NK-92 (cell line): ENCODE results near the gene DNTTIP2.
"Not testable (repeated sequence)": the region's sequence is repeated elsewhere in the genome, so short reads cannot be mapped to it uniquely, and the experiment has no call there.

Experiments used
- DNase-seq: peaks from one replicate; lab custom pipeline; 2025; ENCODE audit not compliant: unreplicated experiment; lab: John Stamatoyannopoulos, UW

DNTTIP2 gene

DNA sequence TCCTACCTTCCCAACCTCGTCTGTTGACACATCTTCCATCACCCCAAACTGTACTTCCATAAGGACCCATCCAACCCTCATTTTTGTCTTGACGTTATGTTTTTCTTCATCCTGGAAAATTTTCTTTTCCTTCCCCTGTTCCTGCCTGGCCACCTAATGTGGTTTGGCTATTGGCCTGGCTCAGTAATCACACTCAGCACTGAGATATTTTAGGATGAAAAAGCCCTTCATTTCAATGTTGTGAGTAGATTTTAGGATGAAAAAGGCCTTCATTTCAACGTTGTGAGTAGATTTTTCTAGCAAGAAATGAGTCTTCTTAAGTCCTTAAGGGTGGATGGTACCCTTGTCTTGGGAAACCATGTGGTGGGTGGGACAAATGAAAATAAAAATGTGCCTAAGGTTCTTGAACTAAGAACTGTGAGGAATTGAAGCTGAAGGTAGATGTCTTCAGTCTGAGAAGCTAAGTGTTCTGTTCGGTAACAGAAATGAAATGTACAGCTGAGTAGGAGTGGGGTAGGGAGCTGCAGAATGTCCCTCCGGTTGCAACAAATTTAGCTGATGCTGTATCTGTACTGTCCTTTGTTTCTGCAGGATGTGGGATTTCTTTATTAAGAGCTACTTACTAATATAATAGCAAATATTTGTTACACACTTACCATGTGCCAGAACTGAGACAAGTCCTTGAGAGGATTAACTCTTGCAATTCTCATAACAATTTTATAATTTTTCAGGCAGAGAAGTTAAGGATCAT, 36.1 kb downstream of the DNTTIP2 start:
- DNase-seq: no peak

DNA sequence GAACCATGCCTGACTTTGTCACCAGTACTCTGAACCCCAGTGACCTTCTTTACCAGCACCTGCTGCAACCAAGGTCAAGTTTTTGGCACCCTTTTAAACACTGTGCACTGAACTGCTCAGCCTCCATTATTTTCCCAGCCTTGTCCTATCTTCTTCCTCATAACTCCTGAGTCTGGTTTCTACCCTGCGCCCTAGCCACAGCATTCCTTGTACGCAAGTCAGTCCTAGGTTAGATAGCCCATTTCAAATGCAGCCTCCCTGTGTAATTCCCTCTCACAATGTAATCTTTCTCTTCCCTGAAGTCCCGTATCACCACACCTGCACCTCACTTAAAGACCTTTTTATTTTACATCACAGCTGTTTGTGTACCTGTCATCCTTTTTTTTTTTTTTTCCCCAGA, 37.2 kb downstream of the DNTTIP2 start:
- DNase-seq: no peak

DNA sequence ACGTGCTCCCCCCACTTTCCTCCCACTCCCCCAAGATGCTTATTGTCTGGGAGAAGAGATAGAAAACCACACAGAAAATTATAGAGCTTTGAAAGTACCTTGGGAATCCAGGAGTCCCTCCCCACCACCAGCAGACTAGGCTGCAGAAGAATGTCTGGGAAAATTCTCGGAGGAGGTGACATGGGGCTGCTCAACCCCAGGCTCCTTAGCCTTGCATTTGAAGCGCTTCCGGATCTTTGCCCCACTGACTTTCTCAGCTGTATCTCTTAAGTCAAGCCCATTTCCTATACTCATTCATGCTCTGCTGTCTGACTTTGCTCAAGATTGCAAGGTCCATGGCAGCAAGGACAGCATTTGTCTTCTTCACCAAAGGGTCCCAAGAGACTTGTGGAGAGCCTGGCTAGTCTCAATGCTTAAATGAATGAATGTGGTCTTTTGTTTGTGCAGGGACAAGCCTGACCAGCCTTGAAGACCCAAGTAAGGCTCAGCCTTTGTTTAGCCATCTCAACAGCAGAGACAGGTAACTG, 38.0 kb downstream of the DNTTIP2 start:
- no peak for DNase-seq

DNA sequence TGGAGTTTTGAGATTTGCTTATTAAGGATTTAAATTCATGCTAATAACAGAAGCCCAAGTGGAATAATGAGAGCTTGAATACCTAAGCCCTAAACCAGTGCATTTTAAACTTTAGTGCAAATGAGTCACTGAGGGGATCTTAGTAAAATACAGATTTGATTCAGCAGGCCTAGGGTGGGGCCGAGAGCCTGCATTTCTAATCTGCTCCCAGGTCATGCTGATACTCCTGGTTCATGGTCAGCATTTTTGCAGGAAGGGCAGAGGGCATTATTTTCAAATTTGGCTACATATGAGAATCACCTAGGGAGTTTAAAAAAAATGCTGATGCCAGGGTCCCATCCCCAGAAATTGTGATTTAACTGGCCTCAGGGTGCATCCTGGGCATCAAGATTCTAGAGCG, 39.3 kb downstream of the DNTTIP2 start:
- no peak for DNase-seq

DNA sequence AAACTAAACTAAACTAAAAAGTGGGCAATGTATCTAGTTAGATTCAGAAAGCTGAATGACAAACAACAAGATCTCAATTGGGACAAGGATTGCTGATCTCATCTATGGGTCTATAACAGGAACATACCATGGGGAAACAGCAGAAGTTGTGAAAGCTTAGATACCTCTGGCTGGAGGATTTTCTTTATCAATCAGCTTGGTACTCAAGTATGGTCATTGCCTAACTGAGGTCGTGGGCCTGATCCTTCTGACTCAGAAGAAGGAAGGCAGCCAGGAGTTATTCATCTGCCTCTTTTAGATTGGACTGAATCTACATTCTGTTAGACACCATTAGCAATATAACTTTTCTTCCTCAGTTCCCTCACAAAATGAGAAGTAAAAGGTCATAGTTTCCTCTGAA, 39.7 kb downstream of the DNTTIP2 start:
- DNase-seq: no peak

DNA sequence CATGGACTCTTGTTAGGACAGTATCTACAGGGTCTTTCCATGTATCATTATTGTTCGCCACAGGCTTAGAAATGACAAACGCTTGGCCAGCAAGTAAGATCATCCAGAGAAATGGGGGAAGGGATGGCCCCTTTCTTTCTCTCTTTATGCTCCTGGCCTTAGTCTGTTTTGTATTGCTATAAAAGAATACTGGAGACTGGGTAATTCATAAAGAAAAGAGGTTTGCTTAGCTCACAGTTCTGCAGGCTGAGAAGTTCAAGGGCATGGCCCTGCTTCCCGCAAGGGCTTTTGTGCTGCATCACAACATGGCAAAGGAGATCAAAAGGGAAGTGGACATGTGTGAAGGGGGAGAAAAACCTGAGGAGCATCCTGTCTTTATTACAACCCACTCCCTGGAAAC, 41.0 kb downstream of the DNTTIP2 start:
- no peak for DNase-seq

DNA sequence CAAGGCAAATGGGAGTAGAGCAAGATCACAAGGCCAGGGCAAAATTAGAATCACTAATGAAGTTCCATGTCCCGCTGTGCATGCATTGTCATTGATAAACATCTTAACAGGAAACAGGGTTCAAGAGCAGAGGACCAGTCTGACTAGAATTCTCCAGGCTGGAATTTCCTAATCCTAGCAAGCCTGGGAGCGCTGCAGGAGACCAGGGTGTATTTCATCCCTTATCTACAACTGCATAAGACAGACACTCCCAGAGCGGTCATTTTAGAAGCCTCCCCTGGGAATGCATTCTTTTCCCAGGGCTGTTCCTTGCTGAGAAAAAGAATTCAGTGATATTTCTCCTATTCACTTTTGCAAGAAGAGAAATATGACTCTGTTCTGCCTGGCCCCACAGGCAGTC, 45.7 kb downstream of the DNTTIP2 start:
- DNase-seq: not testable (repeated sequence)

DNA sequence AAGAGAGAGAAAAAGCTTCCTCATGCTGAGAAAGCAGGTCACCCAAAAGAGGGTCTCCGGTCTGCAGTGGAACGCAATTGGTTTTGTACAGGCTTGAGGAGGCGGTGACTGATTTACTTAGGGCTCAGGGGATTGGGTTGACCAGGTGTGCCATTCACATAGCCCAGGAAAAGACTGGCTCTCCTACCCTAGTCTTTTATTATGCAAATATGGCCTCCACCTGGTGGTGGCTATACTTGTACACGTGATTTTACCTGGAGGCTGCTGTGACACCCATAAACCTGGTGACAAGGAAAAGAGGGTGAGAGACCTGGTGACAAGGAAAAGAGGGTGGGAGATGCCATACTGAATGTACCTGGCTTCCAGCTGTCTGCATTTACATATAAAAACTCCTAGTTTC, 49.9 kb downstream of the DNTTIP2 start:
- DNase-seq: no peak

DNA sequence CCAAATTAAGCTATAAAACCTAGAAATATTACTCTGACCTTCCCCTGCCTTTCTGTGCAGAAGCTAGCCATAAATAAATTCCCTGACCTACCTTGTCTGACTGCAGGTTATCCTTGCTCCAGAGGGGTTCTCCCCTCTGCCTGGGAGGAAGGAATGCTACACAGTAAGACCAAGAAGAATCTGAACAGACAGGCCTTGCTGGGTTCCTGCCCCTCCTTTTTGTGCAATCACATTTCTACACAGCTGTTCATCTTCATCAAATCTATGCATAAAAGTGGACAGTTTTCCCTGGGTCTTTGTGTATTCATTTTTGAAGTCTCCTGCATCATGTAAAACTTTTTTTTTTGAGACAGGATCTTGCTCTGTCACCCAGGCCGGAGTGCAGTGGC, 50.6 kb downstream of the DNTTIP2 start:
- no peak for DNase-seq

DNA sequence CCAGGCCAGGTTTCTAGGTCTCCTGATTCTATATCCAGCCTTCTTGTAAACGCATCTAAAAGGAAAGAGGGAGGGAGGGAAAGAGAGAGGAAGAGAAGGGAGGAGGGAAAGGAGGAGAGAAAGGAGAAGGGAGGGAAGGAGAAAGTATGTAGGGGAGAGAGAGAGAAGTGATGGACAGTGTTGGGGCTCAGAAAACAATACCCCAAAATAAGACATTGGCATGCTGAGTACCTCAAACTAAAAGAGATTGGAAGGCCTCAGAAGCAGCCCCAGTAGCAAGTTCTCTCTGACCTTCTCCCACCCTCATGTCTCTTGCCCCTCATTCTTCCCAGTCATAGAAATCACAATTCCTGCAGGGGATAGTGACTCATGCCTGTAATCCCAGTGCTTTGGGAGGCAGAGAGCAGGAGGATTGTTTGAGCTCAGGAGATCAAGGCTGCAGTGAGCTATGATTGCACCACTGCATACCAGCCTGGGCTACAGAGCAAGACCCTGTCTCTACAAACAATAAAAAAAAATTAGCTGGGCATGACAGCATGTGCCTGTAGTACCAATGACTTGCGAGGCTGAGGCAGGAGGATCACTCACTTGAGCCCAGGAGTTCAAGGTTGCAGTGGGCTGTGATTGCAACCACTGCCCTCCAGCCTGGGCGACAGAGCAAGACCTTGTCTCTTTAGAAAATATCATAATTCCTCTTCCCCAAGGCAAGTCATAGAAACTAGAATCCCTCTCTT, 51.2 kb downstream of the DNTTIP2 start:
- DNase-seq: no peak

DNA sequence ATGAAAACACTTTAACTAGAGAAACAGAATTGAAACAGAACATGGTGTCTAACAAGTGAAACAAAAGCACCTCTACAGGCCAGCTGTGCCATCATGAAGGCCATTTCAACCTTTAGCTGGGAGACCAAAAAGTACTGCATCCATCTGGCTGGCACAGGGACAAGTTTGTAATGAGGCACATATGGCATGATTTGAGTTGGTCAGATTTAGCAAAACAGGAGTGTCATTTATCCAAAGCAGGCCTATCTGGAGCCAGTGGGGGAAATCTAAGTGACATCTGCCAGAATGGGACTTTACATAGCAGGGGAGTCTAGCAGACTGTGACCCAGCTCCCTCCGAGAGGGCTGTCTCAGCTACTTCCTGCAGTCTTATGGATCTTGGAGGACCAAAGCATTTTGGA, 51.9 kb downstream of the DNTTIP2 start:
- DNase-seq: no peak

DNA sequence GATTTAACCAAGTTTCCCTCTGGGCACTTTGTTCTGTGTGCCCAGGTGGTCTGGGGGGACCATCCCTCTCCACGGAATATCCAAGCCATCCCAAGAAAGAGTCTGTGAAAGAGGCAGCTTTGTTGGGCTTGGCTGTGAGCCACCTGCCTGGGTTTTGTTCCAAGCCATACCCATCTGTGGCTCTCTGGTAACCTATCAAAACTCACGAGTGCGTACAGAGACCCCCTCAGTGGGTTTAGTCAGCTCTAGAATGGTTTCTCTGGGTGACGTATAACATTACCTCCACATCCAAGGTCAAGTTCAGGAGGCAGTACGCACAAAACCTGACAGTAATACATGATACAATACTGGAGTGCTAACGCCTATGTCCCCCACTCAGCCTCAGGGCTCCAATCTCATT, 54.2 kb downstream of the DNTTIP2 start:
- DNase-seq: no peak

DNA sequence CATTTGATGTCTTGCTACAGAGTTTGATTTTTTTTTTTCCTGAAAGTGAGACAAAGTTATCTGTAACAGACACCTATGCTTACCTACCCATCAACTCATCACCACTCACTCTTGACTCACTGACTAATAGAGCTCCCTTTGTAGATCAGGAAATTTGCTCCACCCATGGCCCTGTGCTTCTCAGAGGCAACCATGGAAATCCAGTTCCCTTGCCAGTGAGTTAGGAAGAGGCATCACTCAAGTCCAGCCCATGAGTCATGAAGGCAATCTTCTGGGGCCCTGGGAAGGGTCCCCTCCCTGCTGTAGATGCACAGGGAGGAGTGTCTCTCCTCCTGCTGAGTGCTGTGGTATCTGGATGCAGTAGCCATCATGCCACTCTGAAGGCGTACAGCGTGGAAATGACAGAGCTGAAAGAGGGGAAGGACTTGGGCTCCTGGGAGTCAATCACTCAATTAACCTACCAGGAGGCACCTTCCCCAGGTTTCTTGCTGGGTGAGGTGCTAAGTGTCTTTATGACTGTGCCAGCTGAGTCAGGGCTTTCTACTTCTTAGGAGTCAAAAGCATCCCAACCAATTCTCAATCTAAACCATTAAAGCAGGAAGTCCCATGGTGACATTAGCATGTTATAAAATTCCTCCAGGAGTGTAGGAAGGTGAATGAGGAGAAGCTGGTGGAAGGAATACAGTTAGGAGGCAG, 56.1 kb downstream of the DNTTIP2 start:
- no peak for DNase-seq

DNA sequence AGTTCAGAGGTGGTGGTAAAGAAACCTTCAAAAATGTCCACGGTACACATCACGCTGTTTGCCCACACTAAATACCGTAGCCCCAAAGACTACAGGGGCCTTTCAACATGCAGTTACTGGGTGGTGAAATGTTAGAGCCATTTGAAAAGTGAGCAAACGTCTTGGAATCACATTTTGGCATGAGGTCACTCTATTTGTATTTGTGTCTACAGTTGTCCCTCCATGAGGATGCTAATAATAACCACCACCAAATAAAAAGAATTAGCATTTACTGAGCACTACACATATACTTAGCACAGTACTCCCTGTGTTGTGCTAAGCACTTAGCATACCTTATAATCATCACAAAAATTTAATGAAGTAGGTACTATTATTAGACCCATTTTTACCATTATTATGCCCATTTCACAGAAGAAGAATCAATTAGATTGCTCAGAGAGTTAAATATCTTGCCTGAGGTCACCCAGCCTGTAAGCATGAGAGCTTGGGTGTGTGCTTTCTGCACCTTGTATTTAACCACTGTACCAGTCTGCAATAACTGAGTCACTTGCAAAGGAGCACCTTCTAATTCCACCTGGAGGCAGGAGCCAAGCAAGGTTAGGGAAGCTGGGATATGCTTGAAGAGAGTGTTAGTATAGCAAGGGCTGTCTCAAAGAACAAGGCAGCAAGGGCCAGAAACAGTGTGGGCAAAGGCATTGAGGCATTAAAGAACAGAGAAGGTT, 57.4 kb downstream of the DNTTIP2 start:
- DNase-seq: no peak

DNA sequence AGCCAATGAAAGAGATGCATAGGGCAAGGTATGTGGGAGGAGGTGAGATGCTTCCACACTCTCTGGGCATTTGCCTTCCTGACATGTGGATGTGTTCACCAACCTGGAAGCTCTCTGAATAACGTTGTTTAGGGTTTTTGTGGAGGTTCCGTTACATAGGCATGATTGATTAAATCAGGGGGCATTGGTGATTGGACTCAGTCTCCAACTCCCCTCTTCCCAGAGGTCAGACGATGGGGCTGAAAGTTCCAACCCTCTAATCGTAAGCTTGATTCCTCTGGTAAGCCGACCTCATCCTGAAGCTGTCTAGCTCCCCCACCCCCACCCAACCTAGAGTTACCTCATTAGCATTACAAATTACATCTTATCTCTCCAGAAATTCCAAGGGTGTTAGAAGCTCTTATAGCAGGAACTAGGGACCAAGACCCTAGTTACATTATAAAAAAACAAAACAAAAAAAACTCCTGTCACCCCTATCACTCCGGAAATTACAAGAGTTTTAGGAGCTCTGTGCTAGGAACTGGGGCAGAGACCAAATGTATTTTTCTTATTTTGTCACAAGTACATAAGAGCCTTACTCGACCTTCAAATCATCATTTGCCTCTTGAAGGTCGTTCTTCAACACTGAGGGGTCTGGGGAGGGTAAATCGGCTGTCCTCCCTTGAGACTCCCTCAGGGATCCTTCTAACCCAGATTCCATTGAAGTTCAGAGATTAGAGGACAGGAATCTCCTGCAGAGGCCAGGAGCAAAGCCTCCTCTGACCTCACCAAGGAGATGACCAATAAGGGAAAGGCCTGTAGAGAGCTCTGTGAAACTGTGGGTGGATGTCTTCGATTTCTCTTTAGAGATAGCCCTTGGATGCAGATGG, 58.2 kb downstream of the DNTTIP2 start:
- no peak for DNase-seq

DNA sequence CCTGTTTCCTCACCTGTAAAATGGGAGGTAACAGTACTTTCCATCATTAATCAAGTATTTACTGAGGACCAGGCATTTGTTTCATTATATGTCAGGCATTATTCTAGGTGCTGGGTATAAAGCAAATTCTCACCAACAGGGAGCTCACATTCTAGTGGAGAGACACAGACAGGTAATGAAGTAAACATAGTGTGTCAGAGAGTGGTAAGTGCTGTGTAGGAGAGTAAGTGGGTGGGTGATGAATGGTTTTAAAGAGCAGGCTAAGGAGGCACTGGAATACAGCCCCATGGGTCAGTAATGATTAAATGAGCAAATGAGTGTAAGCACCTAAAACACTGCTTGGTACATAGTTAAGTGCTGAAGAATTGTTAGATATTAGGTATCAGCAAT, 60.4 kb downstream of the DNTTIP2 start:
- DNase-seq: no peak

DNA sequence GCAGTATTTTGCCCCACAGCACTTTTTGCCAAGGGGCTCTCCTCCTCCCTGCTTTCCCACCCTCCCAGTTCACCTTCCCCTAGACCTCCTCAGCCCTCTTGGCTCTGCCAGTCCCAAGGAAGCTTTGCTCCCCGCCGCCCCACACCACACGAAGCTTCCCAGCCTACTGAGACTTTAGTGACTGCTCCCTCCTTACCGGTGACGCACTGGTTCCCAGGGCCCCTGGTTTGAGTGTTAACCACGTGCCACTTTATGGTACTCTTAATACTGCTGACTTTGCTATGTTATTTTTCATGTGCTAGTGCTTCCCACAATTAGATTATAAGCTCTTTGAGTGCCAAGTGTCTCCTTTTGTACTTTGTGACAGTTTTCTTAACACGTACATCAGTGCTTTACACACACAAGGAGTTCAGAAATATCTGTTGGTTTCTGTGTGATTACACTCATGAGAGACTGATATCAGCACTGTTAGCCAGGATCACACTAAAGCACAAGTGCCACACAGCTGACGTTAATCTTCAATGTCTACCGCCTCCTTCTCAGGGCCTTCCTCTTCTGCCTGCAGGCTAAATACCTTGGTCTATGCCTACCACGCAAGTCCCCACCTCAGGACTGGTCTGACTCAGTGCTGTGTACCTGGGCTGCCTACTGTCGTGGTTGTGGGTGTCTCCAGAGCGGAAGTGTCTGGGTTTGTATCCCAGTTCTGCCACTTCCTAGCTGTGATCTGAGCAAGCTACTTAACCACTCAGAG, 61.0 kb downstream of the DNTTIP2 start:
- no peak for DNase-seq

DNA sequence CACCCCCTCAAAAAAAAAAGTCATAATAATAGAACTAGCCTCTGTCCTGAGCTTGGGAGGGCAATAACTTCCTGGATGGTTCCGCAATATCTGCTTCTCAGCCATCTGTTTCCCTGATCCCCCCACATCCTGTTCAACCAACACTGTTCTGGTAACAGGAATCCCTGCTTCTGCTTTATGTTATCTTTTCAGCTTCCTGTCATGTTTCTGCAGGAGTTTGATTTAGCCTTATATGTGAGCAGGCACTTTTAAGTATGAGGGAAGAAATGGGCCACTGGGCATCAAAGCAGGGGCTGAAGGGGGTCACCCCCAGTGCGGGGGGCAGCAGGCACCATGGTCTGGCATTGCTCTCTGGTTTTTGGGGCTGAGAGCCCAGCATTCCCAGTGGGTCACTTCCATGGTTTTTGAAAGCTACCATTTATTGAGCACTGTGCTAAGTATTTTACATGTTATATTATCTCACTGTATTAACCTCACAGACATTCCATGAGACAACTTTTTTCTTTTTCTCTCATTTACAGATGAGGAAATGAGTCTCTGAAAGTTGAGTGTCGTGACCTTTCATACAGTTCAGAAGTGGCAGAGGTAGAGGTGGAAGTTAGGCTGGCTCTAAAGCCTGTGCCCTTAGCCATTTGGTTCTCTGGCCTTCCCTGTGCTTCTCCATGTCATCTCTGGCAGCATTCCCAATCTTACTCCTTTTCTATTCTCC, 61.9 kb downstream of the DNTTIP2 start:
- no peak for DNase-seq
